ENCODE results near the gene GPR15.
"Not testable (repeated sequence)": the region's sequence is repeated elsewhere in the genome, so short reads cannot be mapped to it uniquely, and the experiment has no call there.

Gene GPR15

GRCh38 chr3:98559769-98560168 lies 28.0 kb downstream of the GPR15 start:
- DNase-seq: not testable (repeated sequence)

DNA sequence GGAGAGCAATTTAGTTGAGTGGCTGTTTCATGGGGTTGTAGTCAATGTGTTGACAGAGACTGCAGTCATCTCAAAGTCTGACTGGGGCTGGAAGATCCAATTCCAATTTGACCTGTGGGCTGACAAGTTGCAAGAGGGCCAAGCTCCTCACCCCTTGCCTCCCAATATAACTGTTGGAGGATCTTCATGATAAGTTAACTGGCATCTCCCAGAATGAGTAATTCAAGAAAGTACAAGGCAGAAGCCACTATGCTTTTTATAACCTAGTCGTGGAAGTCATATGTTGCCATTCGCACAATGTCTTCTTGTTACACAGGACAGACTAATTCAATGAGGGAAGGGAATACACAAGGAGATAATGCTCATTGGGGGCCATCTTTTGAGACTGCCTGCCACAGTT lies 29.1 kb downstream of the GPR15 start:
- DNase-seq: no peak

DNA sequence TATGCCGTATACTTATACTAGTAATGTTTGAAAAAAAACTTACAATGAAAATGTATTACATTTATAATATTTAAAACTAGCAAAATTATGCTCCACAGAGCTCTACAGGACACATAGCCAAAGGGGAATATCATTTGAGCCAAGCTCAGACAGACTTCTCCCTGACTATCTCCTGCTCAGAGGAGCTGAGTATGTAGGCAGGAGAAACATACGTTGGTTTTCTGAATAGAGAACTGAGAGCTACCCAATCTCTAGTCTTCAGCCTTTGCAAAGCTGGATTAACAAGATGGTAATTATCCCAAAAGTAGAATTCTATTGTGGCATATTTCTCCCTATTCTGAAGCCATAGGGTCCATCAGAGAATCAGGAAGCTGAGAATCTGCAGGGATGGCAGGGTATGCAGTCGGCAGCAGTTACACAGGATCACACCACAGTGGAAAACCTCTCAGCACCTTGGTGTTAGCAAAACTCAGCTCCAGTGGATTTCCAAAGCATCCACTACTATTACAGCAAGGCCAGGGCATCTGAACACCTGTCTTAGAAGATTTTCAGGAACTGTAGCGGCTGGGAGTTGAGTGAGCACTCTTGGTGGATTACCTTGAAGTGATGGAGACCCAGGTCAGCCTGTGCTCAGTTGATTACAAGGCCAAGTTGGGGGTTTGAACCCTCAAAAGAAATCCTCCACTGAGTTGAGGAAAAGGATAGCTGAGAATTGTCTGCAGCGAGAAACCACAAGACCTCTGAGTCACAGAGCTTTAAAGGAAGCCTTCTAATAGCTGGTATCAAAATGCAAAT lies 30.1 kb downstream of the GPR15 start:
- peak; percentile 77 for DNase-seq

DNA sequence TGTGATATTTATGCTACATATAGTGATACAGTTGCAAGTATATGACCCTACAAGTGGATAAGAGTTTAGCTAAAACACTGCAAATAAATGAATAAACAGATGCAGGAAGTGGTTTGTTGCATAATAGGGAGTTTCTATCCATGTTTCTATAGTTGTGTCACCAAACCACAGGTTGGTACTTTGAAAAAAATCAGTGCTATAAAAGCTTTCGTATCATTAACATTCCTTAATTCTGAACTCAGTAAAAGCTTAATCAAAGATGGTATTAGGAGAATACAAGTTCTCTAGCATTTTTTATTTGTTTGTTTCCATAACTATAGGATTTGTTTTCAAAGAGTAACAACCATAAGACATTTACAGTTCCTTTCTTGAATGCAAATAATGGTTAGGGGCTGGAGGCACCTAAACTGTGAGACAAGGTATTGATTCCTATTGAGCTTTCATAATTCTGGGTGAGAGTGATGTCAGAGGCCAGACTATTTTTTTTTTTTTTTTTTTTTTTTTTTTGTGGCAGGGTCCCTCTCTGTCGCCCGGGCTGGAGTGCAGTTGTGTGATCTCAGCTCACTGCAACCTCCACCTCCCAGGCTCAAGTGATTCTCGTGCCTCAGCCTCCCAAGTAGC lies 32.0 kb downstream of the GPR15 start:
- peak; percentile 86 for DNase-seq

- peak; percentile 84 for DNase-seq
Observed at GRCh38 chr3:98564282-98565005, 32.7 kb downstream of the GPR15 start.

GRCh38 chr3:98565237-98565643 lies 33.5 kb downstream of the GPR15 start:
- no peak for DNase-seq

GRCh38 chr3:98565843-98566242 lies 34.1 kb downstream of the GPR15 start:
- no peak for DNase-seq

DNA sequence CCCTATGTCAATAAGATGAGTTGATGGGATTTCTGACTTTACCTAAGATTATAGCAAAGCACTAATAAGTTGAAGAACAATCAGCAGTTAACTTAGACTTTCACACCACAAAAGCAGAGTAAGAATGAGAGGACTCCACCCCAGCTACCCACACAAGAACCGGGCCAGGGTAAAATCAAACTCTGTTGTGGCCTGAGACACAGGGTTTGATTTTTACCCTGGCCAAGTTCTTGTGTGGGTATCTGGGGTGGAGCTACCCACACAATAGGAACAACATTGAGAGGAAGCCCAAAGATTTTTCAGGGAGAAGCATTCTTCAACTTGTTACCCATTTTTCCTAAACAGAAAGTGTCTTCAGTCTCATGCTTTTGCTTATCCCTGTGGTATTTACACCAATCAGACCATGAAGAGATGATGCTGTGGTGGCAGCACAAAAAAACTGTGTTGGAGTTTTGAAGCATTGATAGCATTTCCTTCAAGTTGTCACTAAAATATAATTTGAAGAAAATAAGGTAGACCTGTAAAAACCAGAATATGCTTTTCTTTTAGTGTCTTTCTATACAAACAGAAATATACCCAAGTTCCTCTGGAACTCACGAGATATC lies 36.0 kb downstream of the GPR15 start:
- peak; percentile 56 for DNase-seq

DNA sequence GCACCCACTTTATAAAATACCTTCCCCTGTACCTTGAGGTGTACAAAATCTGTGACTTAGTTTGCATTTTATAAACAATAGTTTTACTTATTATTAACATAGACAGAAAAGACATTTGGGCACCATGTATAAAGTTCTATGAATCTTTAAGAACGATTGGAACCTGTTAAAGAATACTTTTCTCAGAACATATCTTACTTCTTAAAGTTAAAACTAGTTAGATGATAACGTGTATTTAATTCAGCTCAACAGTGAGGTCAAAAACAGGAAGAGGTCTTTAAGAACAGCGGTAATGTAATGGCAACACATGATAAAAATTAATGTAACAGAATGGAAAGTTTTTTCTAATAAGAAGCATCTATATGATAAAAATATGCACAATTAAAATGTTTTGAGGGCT lies 36.6 kb downstream of the GPR15 start:
- DNase-seq: no peak

DNA sequence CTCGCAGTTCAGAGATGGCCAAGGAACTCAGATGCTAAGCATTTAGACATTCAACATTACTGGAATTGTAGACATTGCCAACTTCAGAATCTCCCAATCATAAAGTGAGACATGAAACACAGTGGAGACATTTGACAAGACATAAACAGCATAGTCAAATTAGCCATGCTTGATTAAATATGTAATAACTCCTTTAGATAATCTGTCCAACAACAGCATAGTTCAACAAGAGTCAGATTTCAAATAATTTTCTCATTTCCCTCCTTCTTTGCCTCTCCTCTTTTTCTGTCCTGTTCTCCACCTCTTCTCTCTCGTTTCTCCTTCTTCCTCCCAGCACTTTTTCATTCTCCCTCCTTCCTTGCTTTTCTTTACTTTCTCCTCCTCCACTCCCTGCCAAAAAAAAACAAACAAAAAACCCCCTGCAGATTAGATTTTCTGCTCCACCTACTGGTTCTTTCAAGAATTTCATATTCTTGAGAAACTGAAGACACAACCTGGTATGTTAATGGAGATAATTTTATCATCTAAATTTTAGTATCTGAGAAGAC lies 41.5 kb downstream of the GPR15 start:
- peak; percentile 59 for DNase-seq

DNA sequence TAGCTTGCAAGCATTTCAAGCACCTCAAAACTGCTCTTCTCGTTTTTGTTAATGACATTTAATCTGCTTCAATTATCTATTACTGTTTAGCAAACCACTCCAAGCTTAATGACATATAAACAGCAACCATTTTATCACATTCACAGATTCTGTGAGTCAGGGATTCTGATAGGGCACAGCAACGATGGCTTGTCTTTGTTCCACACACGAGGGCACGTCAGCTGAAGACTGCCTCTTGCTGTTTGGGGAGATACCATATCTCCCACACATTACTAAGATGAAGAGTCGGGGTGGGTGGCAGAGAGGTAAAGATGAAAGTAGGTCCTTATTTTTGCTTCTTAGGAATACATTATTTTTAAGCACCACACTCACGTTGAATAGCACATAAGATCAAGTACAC lies 42.4 kb downstream of the GPR15 start:
- no peak for DNase-seq

GRCh38 chr3:98577178-98577895 lies 45.6 kb downstream of the GPR15 start:
- DNase-seq: no peak

DNA sequence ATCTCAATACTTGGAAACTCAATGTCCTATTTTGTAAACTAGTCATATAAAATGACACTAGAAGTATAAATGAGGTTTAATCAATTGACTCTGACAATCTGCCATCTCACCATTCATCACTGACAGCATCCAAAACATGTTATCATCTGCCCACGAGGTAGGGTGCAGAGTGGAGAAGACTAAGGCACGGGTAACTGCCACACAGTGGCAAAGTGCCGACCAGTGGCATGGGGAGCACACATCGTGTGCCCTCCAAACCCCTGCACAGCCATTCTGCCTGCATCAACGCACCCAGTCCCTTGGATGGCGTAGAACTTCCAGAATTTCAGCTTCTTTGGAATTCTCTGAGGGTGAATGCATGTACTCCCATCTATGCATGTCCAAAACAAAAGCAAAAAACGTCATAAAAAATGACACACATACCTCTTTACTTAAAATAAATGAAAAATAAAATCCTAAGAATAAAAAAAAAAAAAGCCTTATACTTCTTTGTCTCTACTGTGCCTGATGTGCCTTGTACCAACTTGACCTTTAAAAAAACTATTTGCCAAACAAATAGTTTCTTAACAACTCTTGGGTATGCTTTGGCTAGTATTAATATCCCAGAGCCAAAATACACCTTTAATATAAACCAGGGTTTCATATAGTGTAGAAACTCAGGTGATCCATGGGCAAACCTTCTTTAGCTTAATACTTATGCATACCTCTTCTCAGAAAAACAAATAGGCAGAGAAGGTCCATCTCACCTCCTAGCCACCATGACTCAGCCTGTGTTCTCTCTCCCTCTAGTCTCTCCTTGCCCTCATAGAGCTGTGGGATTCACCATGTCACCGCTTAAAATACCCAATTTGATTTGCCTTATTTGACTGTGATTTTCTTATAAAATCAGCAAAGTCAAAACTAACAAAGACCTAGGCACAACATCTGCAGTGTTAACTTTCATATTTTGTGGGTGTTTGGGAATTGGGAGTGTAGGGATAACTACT lies 48.9 kb downstream of the GPR15 start:
- DNase-seq: no peak

GRCh38 chr3:98581474-98581873 lies 49.7 kb downstream of the GPR15 start:
- no peak for DNase-seq

GRCh38 chr3:98582042-98582441 lies 50.3 kb downstream of the GPR15 start:
- no peak for DNase-seq

DNA sequence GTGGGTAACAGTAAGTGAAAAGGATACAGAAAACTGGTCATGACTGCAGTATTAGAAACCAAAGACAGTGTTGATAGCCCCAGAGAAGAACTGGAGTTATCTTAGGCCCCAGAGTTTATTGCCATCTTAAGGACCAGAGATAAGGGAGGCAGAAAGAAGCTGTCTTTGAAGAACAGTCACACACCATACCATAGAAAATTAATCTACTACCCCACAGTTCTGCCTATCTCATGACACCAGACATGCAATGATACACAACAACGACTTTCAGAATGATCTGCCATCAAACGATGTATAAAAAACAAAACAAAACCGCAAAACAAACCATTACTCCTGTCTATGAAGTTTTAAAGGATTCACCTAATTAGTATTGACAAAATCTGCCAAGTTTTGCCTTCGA lies 52.0 kb downstream of the GPR15 start:
- DNase-seq: no peak
